HCT116 (cell line): Measurements from ENCODE around the gene PSMB9.

Source experiments
- CTCF ChIP-seq, 3 experiments: fragments of 200-600 bp in 1 of 3; sonication (generic) in 1 of 3; IDR thresholded peaks in 2 of 3; conservative IDR thresholded peaks in 1 of 3; 2 replicates each; pipeline ENCODE4 v1.5.1; 2012 to 2017; ENCODE audit warnings: low read depth in 2 of 3, low read length in 2 of 3, antibody characterized with exemption in 1 of 3, borderline replicate concordance in 1 of 3, control low read depth in 1 of 3, mild to moderate bottlenecking in 1 of 3, mixed read lengths in 1 of 3, mixed run types in 1 of 3, moderate library complexity in 1 of 3; ENCODE audit not compliant: insufficient read depth in 1 of 3
- EZH2 ChIP-seq: fragments of 200-600 bp; sonication (generic); IDR thresholded peaks from 2 replicates; pipeline ENCODE4 v1.6.1; 2017; ENCODE audit warnings: antibody characterized with exemption, mixed run types
- POLR2A ChIP-seq: IDR thresholded peaks from 2 replicates; pipeline ENCODE4 v1.7.0; 2011; ENCODE audit warnings: borderline replicate concordance; ENCODE audit not compliant: insufficient read depth, insufficient read length; ENCODE audit errors: extremely low read depth
- SP1 ChIP-seq: IDR thresholded peaks from 2 replicates; pipeline ENCODE4 v1.6.1; 2012; ENCODE audit warnings: low read depth
- SRF ChIP-seq: IDR thresholded peaks from 2 replicates; pipeline ENCODE4 v1.6.1; 2012; ENCODE audit warnings: low read depth
- ZBTB33 ChIP-seq: IDR thresholded peaks from 2 replicates; pipeline ENCODE4 v1.6.1; 2011; ENCODE audit warnings: mild to moderate bottlenecking, low read length, moderate library complexity; ENCODE audit not compliant: insufficient replicate concordance; ENCODE audit errors: extremely low read depth

GRCh38 chr6:32890831-32891230 is 36.8 kb downstream of the PSMB9 start:
- no peak for TF ChIP-seq CTCF (IDR thresholded peaks at IDR 0.05 in 2 of 3, conservative IDR thresholded peaks at IDR 0.05 in 1 of 3; ENCODE audit: borderline replicate concordance in 1 of 3, insufficient read depth in 1 of 3, low read depth in 2 of 3, low read length in 2 of 3)
- no peak for TF ChIP-seq EZH2
- no peak for TF ChIP-seq ZBTB33
- TF ChIP-seq POLR2A: no peak
- no peak for TF ChIP-seq SRF
- TF ChIP-seq SP1: no peak
